ENCODE measurements around the gene RPL4. TPM values are rescaled to one million over a fixed set of nuclear protein-coding genes. Genes with fewer than 3 reads are reported as not detected.

RPL4 gene
- total and polyA plus RNA-seq, 2 experiments from 2014 or later = 2,989 to 6,082 TPM

DNA sequence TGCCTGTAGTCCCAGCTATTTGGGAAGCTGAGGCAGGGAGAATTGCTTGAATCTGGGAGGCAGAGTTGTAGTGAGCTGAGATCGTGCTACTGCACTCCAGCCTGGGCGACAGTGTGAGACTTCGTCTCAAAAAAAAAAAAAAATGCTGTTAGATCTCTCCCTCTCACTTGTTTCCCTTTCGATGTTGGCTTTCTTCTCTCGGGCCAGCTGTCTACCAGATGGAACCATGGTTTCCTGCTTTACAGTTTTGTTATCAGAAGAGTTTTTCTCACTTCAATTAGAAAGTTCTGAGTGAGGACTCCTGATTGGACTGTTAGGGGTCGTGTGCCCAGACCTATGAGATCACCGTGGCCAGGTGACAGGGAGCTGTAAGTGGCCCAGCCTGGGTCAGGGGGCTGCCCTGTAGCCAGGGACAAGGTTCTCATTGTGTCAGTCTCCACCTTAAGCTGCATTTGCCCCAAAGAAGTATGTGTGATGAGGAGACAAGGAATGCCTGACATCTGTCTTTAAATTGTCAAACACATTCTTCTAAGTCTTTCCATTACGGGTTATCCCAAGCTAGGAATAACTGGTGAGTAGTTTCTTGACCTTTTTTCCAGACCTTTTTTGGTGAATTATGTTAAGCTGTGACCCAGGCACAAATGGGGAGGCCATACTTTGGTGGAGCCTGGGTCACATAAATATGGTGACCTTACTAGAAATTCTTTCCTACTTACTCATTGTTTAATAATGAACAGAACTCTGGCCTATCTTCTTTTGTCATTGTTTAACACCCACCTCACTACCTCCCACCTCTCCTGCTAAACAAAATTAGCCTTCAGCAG is 32.3 kb downstream of the RPL4 start:
- H3K9me3 Mint-ChIP-seq = no peaks in the 10 kb centered on the region
- Histone ChIP-seq H3F3A (replicated peaks; ENCODE audit: low read depth) (peaks cover 25% of the 10 kb centered on the region), H3K36me3 (ENCODE audit: insufficient read depth) (no peaks in the 10 kb centered on the region), H3K4me2 (peak overlapping the region; percentile 71), H3K27me3 (ENCODE audit: insufficient read depth) (no peaks in the 10 kb centered on the region), H3K79me2 (replicated peaks; ENCODE audit: insufficient read depth) (peaks cover 21% of the 10 kb centered on the region), H2AFZ (no peak overlapping the region), H3K27ac (ENCODE audit: low read depth) (peak overlapping the region; percentile 96), H3K4me3 (no peak overlapping the region), H3K9me2 (ENCODE audit: insufficient read depth) (no peaks in the 10 kb centered on the region), H3K4me1 (ENCODE audit: insufficient read depth) (peaks cover 67% of the 10 kb centered on the region), H4K20me1 (replicated peaks; ENCODE audit: insufficient read depth) (no peaks in the 10 kb centered on the region; the same call in 1 of the 2 replicates)
- H3K4me1 Mint-ChIP-seq = peaks cover 76% of the 10 kb centered on the region
- no peak for DNase-seq (ENCODE audit: low spot score)
- no peak overlapping the region; the same call in 2 of the 3 replicates for H3K4me3 Mint-ChIP-seq
- H3K27me3 Mint-ChIP-seq (ENCODE audit: insufficient read depth, low read depth, poor library complexity) = peaks cover 10% of the 10 kb centered on the region
- H3K27ac Mint-ChIP-seq = peak overlapping the region; percentile 85
- TF ChIP-seq NANOG (IDR thresholded peaks at IDR 0.05; ENCODE audit: borderline replicate concordance) = no peak
- no peak for TF ChIP-seq POLR2AphosphoS5 (IDR thresholded peaks at IDR 0.05; ENCODE audit: low read depth)
- TF ChIP-seq, protein P1, sequence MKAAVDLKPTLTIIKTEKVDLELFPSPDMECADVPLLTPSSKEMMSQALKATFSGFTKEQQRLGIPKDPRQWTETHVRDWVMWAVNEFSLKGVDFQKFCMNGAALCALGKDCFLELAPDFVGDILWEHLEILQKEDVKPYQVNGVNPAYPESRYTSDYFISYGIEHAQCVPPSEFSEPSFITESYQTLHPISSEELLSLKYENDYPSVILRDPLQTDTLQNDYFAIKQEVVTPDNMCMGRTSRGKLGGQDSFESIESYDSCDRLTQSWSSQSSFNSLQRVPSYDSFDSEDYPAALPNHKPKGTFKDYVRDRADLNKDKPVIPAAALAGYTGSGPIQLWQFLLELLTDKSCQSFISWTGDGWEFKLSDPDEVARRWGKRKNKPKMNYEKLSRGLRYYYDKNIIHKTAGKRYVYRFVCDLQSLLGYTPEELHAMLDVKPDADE (IDR thresholded peaks at IDR 0.05) = no peak
- TF ChIP-seq, protein P2, sequence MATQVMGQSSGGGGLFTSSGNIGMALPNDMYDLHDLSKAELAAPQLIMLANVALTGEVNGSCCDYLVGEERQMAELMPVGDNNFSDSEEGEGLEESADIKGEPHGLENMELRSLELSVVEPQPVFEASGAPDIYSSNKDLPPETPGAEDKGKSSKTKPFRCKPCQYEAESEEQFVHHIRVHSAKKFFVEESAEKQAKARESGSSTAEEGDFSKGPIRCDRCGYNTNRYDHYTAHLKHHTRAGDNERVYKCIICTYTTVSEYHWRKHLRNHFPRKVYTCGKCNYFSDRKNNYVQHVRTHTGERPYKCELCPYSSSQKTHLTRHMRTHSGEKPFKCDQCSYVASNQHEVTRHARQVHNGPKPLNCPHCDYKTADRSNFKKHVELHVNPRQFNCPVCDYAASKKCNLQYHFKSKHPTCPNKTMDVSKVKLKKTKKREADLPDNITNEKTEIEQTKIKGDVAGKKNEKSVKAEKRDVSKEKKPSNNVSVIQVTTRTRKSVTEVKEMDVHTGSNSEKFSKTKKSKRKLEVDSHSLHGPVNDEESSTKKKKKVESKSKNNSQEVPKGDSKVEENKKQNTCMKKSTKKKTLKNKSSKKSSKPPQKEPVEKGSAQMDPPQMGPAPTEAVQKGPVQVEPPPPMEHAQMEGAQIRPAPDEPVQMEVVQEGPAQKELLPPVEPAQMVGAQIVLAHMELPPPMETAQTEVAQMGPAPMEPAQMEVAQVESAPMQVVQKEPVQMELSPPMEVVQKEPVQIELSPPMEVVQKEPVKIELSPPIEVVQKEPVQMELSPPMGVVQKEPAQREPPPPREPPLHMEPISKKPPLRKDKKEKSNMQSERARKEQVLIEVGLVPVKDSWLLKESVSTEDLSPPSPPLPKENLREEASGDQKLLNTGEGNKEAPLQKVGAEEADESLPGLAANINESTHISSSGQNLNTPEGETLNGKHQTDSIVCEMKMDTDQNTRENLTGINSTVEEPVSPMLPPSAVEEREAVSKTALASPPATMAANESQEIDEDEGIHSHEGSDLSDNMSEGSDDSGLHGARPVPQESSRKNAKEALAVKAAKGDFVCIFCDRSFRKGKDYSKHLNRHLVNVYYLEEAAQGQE (IDR thresholded peaks at IDR 0.05; ENCODE audit: unreplicated experiment) = no peak
- TF ChIP-seq, protein P3, sequence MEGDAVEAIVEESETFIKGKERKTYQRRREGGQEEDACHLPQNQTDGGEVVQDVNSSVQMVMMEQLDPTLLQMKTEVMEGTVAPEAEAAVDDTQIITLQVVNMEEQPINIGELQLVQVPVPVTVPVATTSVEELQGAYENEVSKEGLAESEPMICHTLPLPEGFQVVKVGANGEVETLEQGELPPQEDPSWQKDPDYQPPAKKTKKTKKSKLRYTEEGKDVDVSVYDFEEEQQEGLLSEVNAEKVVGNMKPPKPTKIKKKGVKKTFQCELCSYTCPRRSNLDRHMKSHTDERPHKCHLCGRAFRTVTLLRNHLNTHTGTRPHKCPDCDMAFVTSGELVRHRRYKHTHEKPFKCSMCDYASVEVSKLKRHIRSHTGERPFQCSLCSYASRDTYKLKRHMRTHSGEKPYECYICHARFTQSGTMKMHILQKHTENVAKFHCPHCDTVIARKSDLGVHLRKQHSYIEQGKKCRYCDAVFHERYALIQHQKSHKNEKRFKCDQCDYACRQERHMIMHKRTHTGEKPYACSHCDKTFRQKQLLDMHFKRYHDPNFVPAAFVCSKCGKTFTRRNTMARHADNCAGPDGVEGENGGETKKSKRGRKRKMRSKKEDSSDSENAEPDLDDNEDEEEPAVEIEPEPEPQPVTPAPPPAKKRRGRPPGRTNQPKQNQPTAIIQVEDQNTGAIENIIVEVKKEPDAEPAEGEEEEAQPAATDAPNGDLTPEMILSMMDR (conservative IDR thresholded peaks at IDR 0.05; ENCODE audit: low read depth in 2 of 2) = no peak
- TF ChIP-seq ZNF114 (CRISPR knock-in tag; IDR thresholded peaks at IDR 0.05) = no peak
- TF ChIP-seq JUNB (IDR thresholded peaks at IDR 0.05; ENCODE audit: unreplicated experiment) = no peak
- TF ChIP-seq, protein P4, sequence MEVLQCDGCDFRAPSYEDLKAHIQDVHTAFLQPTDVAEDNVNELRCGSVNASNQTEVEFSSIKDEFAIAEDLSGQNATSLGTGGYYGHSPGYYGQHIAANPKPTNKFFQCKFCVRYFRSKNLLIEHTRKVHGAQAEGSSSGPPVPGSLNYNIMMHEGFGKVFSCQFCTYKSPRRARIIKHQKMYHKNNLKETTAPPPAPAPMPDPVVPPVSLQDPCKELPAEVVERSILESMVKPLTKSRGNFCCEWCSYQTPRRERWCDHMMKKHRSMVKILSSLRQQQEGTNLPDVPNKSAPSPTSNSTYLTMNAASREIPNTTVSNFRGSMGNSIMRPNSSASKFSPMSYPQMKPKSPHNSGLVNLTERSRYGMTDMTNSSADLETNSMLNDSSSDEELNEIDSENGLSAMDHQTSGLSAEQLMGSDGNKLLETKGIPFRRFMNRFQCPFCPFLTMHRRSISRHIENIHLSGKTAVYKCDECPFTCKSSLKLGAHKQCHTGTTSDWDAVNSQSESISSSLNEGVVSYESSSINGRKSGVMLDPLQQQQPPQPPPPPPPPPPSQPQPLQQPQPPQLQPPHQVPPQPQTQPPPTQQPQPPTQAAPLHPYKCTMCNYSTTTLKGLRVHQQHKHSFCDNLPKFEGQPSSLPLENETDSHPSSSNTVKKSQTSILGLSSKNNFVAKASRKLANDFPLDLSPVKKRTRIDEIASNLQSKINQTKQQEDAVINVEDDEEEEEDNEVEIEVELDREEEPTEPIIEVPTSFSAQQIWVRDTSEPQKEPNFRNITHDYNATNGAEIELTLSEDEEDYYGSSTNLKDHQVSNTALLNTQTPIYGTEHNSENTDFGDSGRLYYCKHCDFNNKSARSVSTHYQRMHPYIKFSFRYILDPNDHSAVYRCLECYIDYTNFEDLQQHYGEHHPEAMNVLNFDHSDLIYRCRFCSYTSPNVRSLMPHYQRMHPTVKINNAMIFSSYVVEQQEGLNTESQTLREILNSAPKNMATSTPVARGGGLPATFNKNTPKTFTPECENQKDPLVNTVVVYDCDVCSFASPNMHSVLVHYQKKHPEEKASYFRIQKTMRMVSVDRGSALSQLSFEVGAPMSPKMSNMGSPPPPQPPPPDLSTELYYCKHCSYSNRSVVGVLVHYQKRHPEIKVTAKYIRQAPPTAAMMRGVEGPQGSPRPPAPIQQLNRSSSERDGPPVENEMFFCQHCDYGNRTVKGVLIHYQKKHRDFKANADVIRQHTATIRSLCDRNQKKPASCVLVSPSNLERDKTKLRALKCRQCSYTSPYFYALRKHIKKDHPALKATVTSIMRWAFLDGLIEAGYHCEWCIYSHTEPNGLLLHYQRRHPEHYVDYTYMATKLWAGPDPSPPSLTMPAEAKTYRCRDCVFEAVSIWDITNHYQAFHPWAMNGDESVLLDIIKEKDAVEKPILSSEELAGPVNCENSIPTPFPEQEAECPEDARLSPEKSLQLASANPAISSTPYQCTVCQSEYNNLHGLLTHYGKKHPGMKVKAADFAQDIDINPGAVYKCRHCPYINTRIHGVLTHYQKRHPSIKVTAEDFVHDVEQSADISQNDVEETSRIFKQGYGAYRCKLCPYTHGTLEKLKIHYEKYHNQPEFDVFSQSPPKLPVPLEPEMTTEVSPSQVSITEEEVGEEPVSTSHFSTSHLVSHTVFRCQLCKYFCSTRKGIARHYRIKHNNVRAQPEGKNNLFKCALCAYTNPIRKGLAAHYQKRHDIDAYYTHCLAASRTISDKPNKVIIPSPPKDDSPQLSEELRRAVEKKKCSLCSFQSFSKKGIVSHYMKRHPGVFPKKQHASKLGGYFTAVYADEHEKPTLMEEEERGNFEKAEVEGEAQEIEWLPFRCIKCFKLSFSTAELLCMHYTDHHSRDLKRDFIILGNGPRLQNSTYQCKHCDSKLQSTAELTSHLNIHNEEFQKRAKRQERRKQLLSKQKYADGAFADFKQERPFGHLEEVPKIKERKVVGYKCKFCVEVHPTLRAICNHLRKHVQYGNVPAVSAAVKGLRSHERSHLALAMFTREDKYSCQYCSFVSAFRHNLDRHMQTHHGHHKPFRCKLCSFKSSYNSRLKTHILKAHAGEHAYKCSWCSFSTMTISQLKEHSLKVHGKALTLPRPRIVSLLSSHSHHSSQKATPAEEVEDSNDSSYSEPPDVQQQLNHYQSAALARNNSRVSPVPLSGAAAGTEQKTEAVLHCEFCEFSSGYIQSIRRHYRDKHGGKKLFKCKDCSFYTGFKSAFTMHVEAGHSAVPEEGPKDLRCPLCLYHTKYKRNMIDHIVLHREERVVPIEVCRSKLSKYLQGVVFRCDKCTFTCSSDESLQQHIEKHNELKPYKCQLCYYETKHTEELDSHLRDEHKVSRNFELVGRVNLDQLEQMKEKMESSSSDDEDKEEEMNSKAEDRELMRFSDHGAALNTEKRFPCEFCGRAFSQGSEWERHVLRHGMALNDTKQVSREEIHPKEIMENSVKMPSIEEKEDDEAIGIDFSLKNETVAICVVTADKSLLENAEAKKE (CRISPR knock-in tag; IDR thresholded peaks at IDR 0.05) = no peak
- TF ChIP-seq EZH2 (IDR thresholded peaks at IDR 0.05; ENCODE audit: low read depth, unreplicated experiment) = no peak
- TF ChIP-seq EZH2phosphoT487 (IDR thresholded peaks at IDR 0.05; ENCODE audit: unreplicated experiment) = no peak
- TF ChIP-seq ZNF331 (CRISPR knock-in tag; IDR thresholded peaks at IDR 0.05; ENCODE audit: low read depth) = no peak
- TF ChIP-seq STAT1 (IDR thresholded peaks at IDR 0.05; ENCODE audit: unreplicated experiment) = no peak
- TF ChIP-seq CREB1 (CRISPR knock-in tag; IDR thresholded peaks at IDR 0.05; ENCODE audit: low read depth) = no peak
- peaks cover 10% of the 10 kb centered on the region; the same call in 2 of the 3 replicates for H3K36me3 Mint-ChIP-seq (ENCODE audit: low read depth)
- ATAC-seq = no peak; the same call in 2 of the 3 replicates
